C4-2B (cell line): ENCODE measurements around the gene SH3RF3.

Experiments
- H3K27ac ChIP-seq: fragments of 450-650 bp; 2 replicates; pipeline ENCODE4 v1.5.1; 2017
- ZFX ChIP-seq: fragments of 450-650 bp; IDR thresholded peaks from 2 replicates; pipeline ENCODE4 v1.6.1; 2017
- TF ChIP-seq, protein P1 (sequence below): fragments of 450-650 bp; conservative IDR thresholded peaks from 2 replicates; pipeline ENCODE4 v1.5.1; 2017; ENCODE audit warnings: mild to moderate bottlenecking

The SH3RF3 gene

DNA sequence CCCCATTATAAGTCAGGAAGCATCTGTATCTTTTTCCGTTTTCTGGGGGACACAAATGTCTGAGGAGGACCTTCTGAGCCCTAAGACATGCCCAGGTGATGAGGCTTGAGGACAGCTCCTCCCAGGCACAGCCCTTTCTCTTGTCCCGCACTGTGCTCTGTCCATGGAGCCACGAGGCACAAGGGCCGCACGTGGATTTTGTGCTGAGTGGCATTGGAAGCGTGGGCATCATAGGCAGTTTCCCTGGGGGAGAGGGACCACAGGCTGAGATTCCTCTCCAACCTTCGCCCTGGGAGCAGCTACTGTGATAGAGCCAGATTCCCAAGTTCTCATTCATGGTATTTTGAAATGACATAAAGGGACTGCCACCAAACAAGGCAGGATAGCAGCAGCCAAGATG lies 139.9 kb downstream of the SH3RF3 start:
- TF ChIP-seq, protein P1, sequence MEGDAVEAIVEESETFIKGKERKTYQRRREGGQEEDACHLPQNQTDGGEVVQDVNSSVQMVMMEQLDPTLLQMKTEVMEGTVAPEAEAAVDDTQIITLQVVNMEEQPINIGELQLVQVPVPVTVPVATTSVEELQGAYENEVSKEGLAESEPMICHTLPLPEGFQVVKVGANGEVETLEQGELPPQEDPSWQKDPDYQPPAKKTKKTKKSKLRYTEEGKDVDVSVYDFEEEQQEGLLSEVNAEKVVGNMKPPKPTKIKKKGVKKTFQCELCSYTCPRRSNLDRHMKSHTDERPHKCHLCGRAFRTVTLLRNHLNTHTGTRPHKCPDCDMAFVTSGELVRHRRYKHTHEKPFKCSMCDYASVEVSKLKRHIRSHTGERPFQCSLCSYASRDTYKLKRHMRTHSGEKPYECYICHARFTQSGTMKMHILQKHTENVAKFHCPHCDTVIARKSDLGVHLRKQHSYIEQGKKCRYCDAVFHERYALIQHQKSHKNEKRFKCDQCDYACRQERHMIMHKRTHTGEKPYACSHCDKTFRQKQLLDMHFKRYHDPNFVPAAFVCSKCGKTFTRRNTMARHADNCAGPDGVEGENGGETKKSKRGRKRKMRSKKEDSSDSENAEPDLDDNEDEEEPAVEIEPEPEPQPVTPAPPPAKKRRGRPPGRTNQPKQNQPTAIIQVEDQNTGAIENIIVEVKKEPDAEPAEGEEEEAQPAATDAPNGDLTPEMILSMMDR: no peak
- no peak for TF ChIP-seq ZFX
- no peak overlapping the region for H3K27ac ChIP-seq

DNA sequence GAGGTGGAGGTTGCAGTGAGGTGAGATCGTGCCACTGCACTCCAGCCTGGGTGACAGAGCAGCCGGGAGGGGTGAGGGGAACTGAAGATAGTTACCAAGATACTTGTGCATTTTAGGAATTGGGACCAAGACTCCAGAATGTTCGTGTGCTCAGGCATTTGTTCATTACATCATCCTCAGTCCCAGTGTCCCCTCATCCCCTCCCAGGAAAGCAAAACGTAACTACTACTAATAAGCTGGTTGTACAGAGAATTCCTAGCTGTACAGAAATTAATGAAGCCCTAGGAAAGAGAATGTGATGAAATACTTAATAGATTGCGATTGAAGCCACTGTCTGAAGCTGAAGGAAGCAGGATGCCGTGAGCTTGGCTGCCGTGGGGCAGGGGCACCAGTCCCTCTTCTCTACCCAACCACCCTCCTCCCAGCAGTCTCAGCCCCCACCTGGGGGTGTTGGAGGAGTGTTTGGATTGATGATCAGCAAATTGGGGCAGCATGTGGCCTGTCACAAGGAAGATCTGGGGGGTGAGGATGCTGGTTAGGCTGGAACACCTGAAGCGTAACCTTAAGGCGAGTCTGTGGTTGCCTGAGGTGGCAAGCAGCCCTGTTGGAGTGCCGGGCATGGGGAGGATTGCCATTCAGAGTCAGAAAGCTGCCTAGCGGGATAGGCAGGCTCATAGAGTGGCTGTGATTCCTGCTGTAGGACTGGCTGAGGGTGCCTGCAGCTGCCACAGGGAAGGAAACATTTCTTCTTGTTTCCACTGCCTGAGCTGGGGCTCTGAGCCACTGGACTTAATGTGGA lies 140.9 kb downstream of the SH3RF3 start:
- TF ChIP-seq, protein P1: no peak
- TF ChIP-seq ZFX: no peak
- H3K27ac ChIP-seq: no peak overlapping the region

DNA sequence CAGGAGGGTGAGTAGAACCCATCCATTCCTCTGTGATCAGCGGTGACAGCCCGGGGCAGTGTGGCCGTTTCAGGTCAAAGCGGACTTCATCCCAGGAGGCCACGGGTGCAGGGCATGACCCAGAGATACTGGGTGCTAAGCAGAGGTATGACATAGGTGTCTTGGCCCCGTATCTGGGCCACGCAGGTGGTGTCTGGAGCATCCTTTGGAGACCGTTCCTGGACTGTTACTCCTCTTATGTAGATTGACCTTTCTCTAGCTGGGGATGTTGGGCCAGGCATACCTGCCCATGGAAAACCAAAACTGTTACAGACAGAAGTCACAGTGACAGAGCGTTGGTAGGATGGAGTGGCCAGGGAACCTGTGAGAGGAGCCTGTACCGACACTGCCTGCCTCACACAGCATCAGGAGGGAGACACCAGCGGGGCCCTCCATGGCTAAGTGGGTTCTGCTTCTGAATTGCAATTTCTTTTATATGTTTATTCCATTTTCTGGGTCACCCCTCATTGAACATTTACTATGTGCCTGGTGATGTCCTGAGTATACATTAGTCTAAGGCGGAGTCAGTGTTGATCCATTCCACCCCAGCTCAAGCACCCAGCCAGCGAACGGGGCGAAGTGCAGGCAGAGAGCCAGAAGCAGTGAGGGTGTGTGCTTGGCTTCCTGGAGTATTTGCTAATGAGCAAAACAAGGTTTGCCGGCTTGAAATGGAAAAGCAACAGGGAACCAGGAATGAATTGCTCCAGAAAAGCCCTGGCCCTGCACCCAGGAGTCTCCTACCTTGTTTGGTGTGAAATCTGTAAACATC lies 141.7 kb downstream of the SH3RF3 start:
- no peak overlapping the region for H3K27ac ChIP-seq
- TF ChIP-seq, protein P1: no peak
- TF ChIP-seq ZFX: no peak

DNA sequence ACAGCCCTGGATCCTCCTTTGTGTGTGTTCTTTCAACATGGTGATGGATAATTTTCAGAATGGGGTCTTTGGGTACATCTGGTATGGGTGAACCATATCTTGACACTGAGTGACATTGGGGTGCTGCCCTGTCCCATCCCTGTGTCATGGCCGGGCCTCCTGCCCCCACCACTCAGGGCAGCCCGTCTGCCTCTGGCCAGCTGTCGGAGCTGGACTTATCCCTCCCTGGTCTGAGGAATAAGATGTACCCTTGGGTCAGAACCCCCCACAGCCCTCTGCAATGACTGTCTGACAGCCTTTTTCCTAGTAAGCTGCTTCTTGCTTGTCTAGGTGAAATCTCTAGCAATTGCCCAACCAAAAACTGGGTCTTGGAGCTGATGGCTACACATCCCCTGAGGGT lies 142.9 kb downstream of the SH3RF3 start:
- TF ChIP-seq, protein P1: no peak
- no peak for TF ChIP-seq ZFX
- no peak overlapping the region for H3K27ac ChIP-seq

DNA sequence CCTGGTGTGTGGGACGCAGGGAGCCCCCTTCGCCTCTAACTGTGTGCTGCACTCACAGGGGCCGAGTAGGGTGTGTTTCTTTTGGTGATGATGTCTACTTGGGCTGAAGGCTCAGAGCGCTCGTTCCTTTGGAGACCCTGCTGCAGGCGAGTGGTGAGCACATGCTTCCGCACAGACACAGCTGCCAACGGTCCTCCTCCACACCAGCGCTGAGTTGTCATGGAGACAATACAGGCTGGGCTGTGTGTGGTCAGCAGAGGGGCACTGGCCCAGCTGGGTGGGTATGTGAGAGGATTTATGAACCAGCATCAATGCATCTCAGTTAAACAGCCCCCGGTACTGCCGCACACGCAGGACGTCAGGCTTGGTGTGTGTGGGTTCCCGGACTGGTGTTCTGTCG lies 143.5 kb downstream of the SH3RF3 start:
- TF ChIP-seq, protein P1: no peak
- TF ChIP-seq ZFX: no peak
- H3K27ac ChIP-seq: no peak overlapping the region

DNA sequence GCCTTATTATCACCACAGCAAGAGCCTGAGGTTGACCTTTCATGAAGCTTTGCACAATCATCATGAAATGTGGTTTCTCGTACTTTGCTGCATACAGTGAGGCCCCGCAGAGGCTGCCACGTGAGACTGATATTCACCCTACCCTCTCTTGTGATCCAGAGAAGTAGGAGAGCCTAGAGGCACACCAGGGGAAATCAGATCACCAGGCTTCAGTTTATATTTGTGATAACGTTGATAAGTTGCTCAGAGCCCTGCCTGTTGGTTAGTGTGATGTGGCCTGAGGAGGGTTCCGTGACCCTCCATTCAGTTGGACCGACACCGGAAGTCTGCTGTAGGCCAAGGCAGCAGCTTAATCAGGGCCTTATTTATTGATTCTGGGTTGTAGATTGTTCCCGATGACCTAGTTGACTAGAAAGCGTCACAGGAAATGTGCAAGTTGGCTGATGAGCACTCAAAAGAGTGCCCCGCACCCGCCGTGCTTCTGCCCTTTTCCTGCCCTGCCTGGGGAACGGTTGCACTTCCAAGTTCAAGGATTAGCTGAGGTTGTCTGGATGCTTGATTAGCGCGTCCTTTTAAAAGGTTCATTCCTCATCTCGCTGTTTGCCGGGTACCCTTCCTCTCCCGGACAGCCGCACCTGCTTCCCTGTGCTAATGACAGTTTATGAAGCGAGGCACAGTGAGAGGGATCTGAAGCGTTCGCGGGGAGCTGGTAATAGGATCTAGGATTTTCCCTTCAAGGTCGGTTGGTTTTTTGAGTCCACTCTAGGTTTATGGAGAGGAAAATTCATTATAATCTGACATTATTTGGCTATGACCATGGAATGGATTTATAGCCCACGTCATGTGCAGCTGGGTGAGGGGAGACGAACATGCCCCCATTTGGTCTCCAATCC lies 146.4 kb downstream of the SH3RF3 start:
- H3K27ac ChIP-seq: no peak overlapping the region
- TF ChIP-seq, protein P1: no peak
- no peak for TF ChIP-seq ZFX
